NCI-H748 (cell line): ENCODE measurements around the gene BNIP5.

Experiments
- DNase-seq: peaks from one replicate; lab custom pipeline; 2025; ENCODE audit not compliant: unreplicated experiment; lab: John Stamatoyannopoulos, UW

Gene BNIP5

GRCh38 chr6:36301085-36301658, 35.5 kb downstream of the BNIP5 start:
- no peak for DNase-seq

- no peak for DNase-seq
These were observed 38.7 kb downstream of the BNIP5 start for GRCh38 chr6:36298027-36298426.

GRCh38 chr6:36297511-36297910, 39.2 kb downstream of the BNIP5 start:
- no peak for DNase-seq

- no peak for DNase-seq
These were observed 39.6 kb downstream of the BNIP5 start for GRCh38 chr6:36297051-36297450.

GRCh38 chr6:36296240-36296639, 40.4 kb downstream of the BNIP5 start:
- no peak for DNase-seq

GRCh38 chr6:36292170-36292569, 44.5 kb downstream of the BNIP5 start:
- no peak for DNase-seq

GRCh38 chr6:36290668-36291620, 45.7 kb downstream of the BNIP5 start:
- DNase-seq: no peak

- DNase-seq: peak; percentile 68
These were observed 47.3 kb downstream of the BNIP5 start for GRCh38 chr6:36289281-36289878.

- no peak for DNase-seq
These were observed 49.8 kb downstream of the BNIP5 start for GRCh38 chr6:36286858-36287257.

- no peak for DNase-seq
These were observed 50.9 kb downstream of the BNIP5 start for GRCh38 chr6:36285797-36286196.

- DNase-seq: no peak
These were observed 51.5 kb downstream of the BNIP5 start for GRCh38 chr6:36285187-36285671.

- DNase-seq: no peak
These were observed 52.3 kb downstream of the BNIP5 start for GRCh38 chr6:36284359-36284758.

- no peak for DNase-seq
These were observed 53.1 kb downstream of the BNIP5 start for GRCh38 chr6:36283608-36284007.

GRCh38 chr6:36280983-36281382, 55.7 kb downstream of the BNIP5 start:
- DNase-seq: no peak

GRCh38 chr6:36280467-36280866, 56.2 kb downstream of the BNIP5 start:
- no peak for DNase-seq

- no peak for DNase-seq
These were observed 58.7 kb downstream of the BNIP5 start for GRCh38 chr6:36277946-36278470.

GRCh38 chr6:36276581-36277536, 59.8 kb downstream of the BNIP5 start:
- peak; percentile 49 for DNase-seq

GRCh38 chr6:36273802-36274514, 62.7 kb downstream of the BNIP5 start:
- DNase-seq: no peak

GRCh38 chr6:36273067-36273466, 63.6 kb downstream of the BNIP5 start:
- no peak for DNase-seq

- no peak for DNase-seq
These were observed 64.5 kb downstream of the BNIP5 start for GRCh38 chr6:36272234-36272633.
